GM23338 (cell line): ENCODE results near the gene STAP2. TPM values are rescaled to one million over a fixed set of nuclear protein-coding genes. Genes with fewer than 3 reads are reported as not detected.

Source experiments
- ATAC-seq: fragments of 200-7000 bp; cut with Tn5 transposase; 3 replicates; pipeline ENCODE4 v1.9.1; 2020
- DNase-seq: peaks from one replicate; pipeline ENCODE4 v3.0.0-alpha.2; 2015; ENCODE audit warnings: low spot score
- H2AFZ ChIP-seq: fragments of 200-600 bp; sonication (generic); 2 replicates; pipeline ENCODE4 v1.8.0; 2016; ENCODE audit warnings: antibody characterized with exemption, mild to moderate bottlenecking, moderate library complexity
- H3F3A ChIP-seq: fragments of 200-600 bp; sonication (generic); replicated peaks from 2 replicates; pipeline ENCODE4 v1.8.0; 2017; ENCODE audit warnings: antibody characterized with exemption, mixed run types, low read depth
- H3K27ac ChIP-seq: fragments of 200-600 bp; sonication (generic); 2 replicates; pipeline ENCODE4 v1.6.1; 2016; ENCODE audit warnings: low read depth
- H3K27me3 ChIP-seq: fragments of 200-600 bp; sonication (generic); 2 replicates; pipeline ENCODE4 v1.8.0; 2016; ENCODE audit warnings: mild to moderate bottlenecking, mixed run types, moderate library complexity; ENCODE audit not compliant: insufficient read depth
- H3K36me3 ChIP-seq: fragments of 200-600 bp; sonication (generic); 2 replicates; pipeline ENCODE4 v1.8.0; 2016; ENCODE audit warnings: mild to moderate bottlenecking; ENCODE audit not compliant: insufficient read depth
- H3K4me1 ChIP-seq: fragments of 200-600 bp; sonication (generic); 2 replicates; pipeline ENCODE4 v1.8.0; 2016; ENCODE audit warnings: mild to moderate bottlenecking, moderate library complexity; ENCODE audit not compliant: insufficient read depth
- H3K4me2 ChIP-seq: fragments of 200-600 bp; sonication (generic); 2 replicates; pipeline ENCODE4 v1.7.1; 2017; ENCODE audit warnings: mixed run types
- H3K4me3 ChIP-seq: fragments of 200-600 bp; sonication (generic); 2 replicates; pipeline ENCODE4 v1.6.1; 2016; ENCODE audit warnings: mixed run types
- H3K79me2 ChIP-seq: fragments of 200-600 bp; sonication (generic); replicated peaks from 2 replicates; pipeline ENCODE4 v1.8.0; 2017; ENCODE audit warnings: mild to moderate bottlenecking; ENCODE audit not compliant: insufficient read depth
- H3K9me2 ChIP-seq: fragments of 200-600 bp; sonication (generic); 2 replicates; pipeline ENCODE4 v1.8.0; 2017; ENCODE audit not compliant: insufficient read depth
- H4K20me1 ChIP-seq: fragments of 200-600 bp; sonication (generic); replicated peaks from 2 replicates; pipeline ENCODE4 v1.8.0; 2017; ENCODE audit warnings: mild to moderate bottlenecking; ENCODE audit not compliant: insufficient read depth
- H3K27ac Mint-ChIP-seq: 2 replicates; pipeline ENCODE4 v1.8.0; 2020; ENCODE audit warnings: inconsistent platforms, mild to moderate bottlenecking, moderate library complexity, mixed read lengths
- H3K27me3 Mint-ChIP-seq: 3 replicates; pipeline ENCODE4 v1.8.0; 2022; ENCODE audit warnings: low read depth, mild to moderate bottlenecking, moderate library complexity, mixed read lengths, inconsistent platforms; ENCODE audit not compliant: insufficient read depth, poor library complexity
- H3K36me3 Mint-ChIP-seq: 3 replicates; pipeline ENCODE4 v1.8.0; 2021; ENCODE audit warnings: low read depth, mild to moderate bottlenecking, inconsistent platforms, moderate library complexity, mixed read lengths
- H3K4me1 Mint-ChIP-seq: 3 replicates; pipeline ENCODE4 v1.8.0; 2020; ENCODE audit warnings: mild to moderate bottlenecking, inconsistent platforms, mixed read lengths
- H3K4me3 Mint-ChIP-seq: 3 replicates; pipeline ENCODE4 v1.8.0; 2021; ENCODE audit warnings: moderate library complexity, mild to moderate bottlenecking, inconsistent platforms, mixed read lengths
- H3K9me3 Mint-ChIP-seq: 3 replicates; pipeline ENCODE4 v1.8.0; 2020; ENCODE audit warnings: moderate library complexity, mild to moderate bottlenecking, inconsistent platforms, mixed read lengths
- NANOG ChIP-seq: IDR thresholded peaks from 2 replicates; pipeline ENCODE4 v1.6.1; 2016; ENCODE audit warnings: antibody characterized with exemption, borderline replicate concordance
- POLR2AphosphoS5 ChIP-seq: IDR thresholded peaks from 2 replicates; pipeline ENCODE4 v1.6.1; 2016; ENCODE audit warnings: antibody characterized with exemption, low read depth
- STAT1 ChIP-seq: IDR thresholded peaks from one replicate; pipeline ENCODE4 v1.6.1; 2016; ENCODE audit warnings: antibody characterized with exemption; ENCODE audit not compliant: unreplicated experiment
- ZNF114 ChIP-seq: fragments of 250-450 bp; sonication (Bioruptor Pico); IDR thresholded peaks from 2 replicates; pipeline ENCODE4 v1.5.0; 2020; ENCODE audit warnings: mild to moderate bottlenecking, moderate library complexity
- ZNF331 ChIP-seq: fragments of 250-450 bp; sonication (Bioruptor Pico); IDR thresholded peaks from 2 replicates; pipeline ENCODE4 v1.5.0; 2020; ENCODE audit warnings: low read depth, mild to moderate bottlenecking, moderate library complexity
- ZNF462 ChIP-seq: fragments of 250-450 bp; sonication (Bioruptor Pico); IDR thresholded peaks from 2 replicates; pipeline ENCODE4 v1.5.0; 2020; ENCODE audit warnings: mild to moderate bottlenecking, moderate library complexity
- polyA plus RNA-seq: library from polyadenylated mRNA; unstranded; fragments of >200 nt; fragmentation: Nextera tagmentation; extraction: Ambion mirVana; gene quantifications from 2 replicates; pipeline ENCODE4 v1.2.1, GENCODE V29; 2016
- total RNA-seq: library from RNA; depleted of rRNA; stranded (reverse); fragments of >200 nt; shearing (Covaris generic); gene quantifications from 2 replicates; pipeline ENCODE4 v1.2.3, GENCODE V29; 2014
- TF ChIP-seq, protein P1 (sequence below): IDR thresholded peaks from 2 replicates; pipeline ENCODE4 v1.6.1; 2016; ENCODE audit warnings: antibody characterized with exemption
- TF ChIP-seq, protein P2 (sequence below), 2 experiments: fragments of 200-600 bp in 1 of 2; sonication (generic) in 1 of 2; conservative IDR thresholded peaks; 2 replicates each; pipeline versions ENCODE4 v1.5.1 to v1.6.1; 2016 to 2017; ENCODE audit warnings: antibody characterized with exemption in 2 of 2, low read depth in 2 of 2, mild to moderate bottlenecking in 2 of 2, moderate library complexity in 1 of 2

The STAP2 gene
- total and polyA plus RNA-seq, 2 experiments from 2014 or later = 15.1 to 20.7 TPM

- TF ChIP-seq ZNF462 (no peak), POLR2AphosphoS5 (no peak), STAT1 (no peak), NANOG (no peak)
These were observed 60.6 kb downstream of the STAP2 start (continued) for GRCh38 chr19:4278010-4278409.

GRCh38 chr19:4277191-4277696 is 61.4 kb downstream of the STAP2 start:
- Histone ChIP-seq H3K79me2 (no peaks in the 10 kb centered on the region), H3K4me3 (no peak overlapping the region), H3K9me2 (no peaks in the 10 kb centered on the region), H2AFZ (no peak overlapping the region), H3K27ac (no peak overlapping the region), H4K20me1 (no peaks in the 10 kb centered on the region), H3K36me3 (no peaks in the 10 kb centered on the region), H3K4me2 (no peak overlapping the region), H3K27me3 (peaks cover 44% of the 10 kb centered on the region), H3F3A (peaks cover 5% of the 10 kb centered on the region; the same call in 1 of the 2 replicates), H3K4me1 (peaks cover 4% of the 10 kb centered on the region; the same call in 1 of the 2 replicates)
- DNase-seq (peak; percentile 35), ATAC-seq (no peak)
- Mint-ChIP-seq H3K4me3 (peak overlapping the region; percentile 32; the same call in 1 of the 3 replicates), H3K27ac (no peak overlapping the region), H3K4me1 (peaks cover 4% of the 10 kb centered on the region; the same call in 2 of the 3 replicates), H3K9me3 (no peaks in the 10 kb centered on the region), H3K36me3 (no peaks in the 10 kb centered on the region), H3K27me3 (peaks cover 38% of the 10 kb centered on the region)
- TF ChIP-seq NANOG (no peak), ZNF331 (CRISPR knock-in tag) (no peak), POLR2AphosphoS5 (no peak), ZNF114 (no peak)
- TF ChIP-seq, protein P1, sequence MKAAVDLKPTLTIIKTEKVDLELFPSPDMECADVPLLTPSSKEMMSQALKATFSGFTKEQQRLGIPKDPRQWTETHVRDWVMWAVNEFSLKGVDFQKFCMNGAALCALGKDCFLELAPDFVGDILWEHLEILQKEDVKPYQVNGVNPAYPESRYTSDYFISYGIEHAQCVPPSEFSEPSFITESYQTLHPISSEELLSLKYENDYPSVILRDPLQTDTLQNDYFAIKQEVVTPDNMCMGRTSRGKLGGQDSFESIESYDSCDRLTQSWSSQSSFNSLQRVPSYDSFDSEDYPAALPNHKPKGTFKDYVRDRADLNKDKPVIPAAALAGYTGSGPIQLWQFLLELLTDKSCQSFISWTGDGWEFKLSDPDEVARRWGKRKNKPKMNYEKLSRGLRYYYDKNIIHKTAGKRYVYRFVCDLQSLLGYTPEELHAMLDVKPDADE = no peak
- TF ChIP-seq, protein P2, sequence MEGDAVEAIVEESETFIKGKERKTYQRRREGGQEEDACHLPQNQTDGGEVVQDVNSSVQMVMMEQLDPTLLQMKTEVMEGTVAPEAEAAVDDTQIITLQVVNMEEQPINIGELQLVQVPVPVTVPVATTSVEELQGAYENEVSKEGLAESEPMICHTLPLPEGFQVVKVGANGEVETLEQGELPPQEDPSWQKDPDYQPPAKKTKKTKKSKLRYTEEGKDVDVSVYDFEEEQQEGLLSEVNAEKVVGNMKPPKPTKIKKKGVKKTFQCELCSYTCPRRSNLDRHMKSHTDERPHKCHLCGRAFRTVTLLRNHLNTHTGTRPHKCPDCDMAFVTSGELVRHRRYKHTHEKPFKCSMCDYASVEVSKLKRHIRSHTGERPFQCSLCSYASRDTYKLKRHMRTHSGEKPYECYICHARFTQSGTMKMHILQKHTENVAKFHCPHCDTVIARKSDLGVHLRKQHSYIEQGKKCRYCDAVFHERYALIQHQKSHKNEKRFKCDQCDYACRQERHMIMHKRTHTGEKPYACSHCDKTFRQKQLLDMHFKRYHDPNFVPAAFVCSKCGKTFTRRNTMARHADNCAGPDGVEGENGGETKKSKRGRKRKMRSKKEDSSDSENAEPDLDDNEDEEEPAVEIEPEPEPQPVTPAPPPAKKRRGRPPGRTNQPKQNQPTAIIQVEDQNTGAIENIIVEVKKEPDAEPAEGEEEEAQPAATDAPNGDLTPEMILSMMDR (conservative IDR thresholded peaks at IDR 0.05; ENCODE audit: low read depth in 2 of 2) = no peak
